ENCODE data around the gene WIPF2. TPM values are rescaled to one million over a fixed set of nuclear protein-coding genes. Genes with fewer than 3 reads are reported as not detected.

The WIPF2 gene
- total and polyA plus RNA-seq, 2 of the 8 experiments (the other 6 are each of a cell fraction or from before 2014, with no cell fraction given), result 6.9 to 25.3 TPM

- Histone ChIP-seq H3K4me1 (replicated peaks in 1 of 4; ENCODE audit: control insufficient read depth in 3 of 4, insufficient read depth in 4 of 4, low read length in 3 of 4) (peaks cover 0 to 6% (median 5%) of the 10 kb centered on the region in 4 experiments; a peak in 5 of 7 replicates), H2BK12ac (ENCODE audit: low read depth, low read length) (no peak overlapping the region), H3K4me3 (ENCODE audit: extremely low read depth in 1 of 4, insufficient read depth in 2 of 4, low read depth in 3 of 4, low read length in 4 of 4) (no peak overlapping the region), H3K18ac (ENCODE audit: extremely low read depth, low read length) (no peak overlapping the region), H3K23ac (ENCODE audit: insufficient read length) (no peak overlapping the region), H3K27me3 (replicated peaks in 1 of 4; ENCODE audit: control insufficient read depth in 3 of 4, extremely low read depth in 1 of 4, insufficient read depth in 3 of 4, low read length in 3 of 4) (no peaks in the 10 kb centered on the region), H2AFZ (ENCODE audit: low read length) (no peak overlapping the region), H3K79me1 (ENCODE audit: low read depth, low read length) (no peaks in the 10 kb centered on the region; the same call in 1 of the 2 replicates), H2BK15ac (ENCODE audit: low read length) (no peak overlapping the region), H3K79me2 (ENCODE audit: control insufficient read depth in 1 of 2, insufficient read depth in 2 of 2, low read length in 2 of 2) (peaks cover 6 to 38% of the 10 kb centered on the region in 2 experiments; a peak in 3 of 4 replicates), H2BK120ac (replicated peaks; ENCODE audit: low read depth, low read length) (no peak overlapping the region), H3K9ac (replicated peaks in 1 of 4; ENCODE audit: extremely low read depth in 1 of 4, low read depth in 3 of 4, low read length in 3 of 4) (no peak overlapping the region), H2BK5ac (ENCODE audit: low read depth, low read length) (no peak overlapping the region), H3K14ac (ENCODE audit: insufficient read length) (no peak overlapping the region), H3K4ac (replicated peaks; ENCODE audit: insufficient read length, low read depth, low read length) (no peak overlapping the region), H3K9me3 (ENCODE audit: insufficient read depth in 2 of 2, low read depth in 1 of 2, low read length in 1 of 2) (no peaks in the 10 kb centered on the region), H3K23me2 (ENCODE audit: low read depth, low read length) (no peaks in the 10 kb centered on the region), H4K5ac (ENCODE audit: insufficient read length, low read depth, low read length) (no peak overlapping the region), H4K20me1 (replicated peaks in 1 of 2; ENCODE audit: control insufficient read depth in 1 of 2, insufficient read depth in 2 of 2, low read length in 2 of 2) (peaks cover 3 to 8% of the 10 kb centered on the region in 2 experiments), H3K4me2 (ENCODE audit: insufficient read depth in 1 of 2, low read depth in 2 of 2, low read length in 2 of 2) (no peak overlapping the region; a peak in 1 of 4 replicates), H3K56ac (replicated peaks; ENCODE audit: insufficient read length, low read depth, low read length) (no peak overlapping the region), H3K27ac (ENCODE audit: low read depth, low read length) (no peak overlapping the region), H2AK5ac (ENCODE audit: low read depth, low read length) (no peak overlapping the region), H4K8ac (ENCODE audit: extremely low read depth, insufficient read depth, low read length) (no peak overlapping the region), H3K36me3 (ENCODE audit: control insufficient read depth in 2 of 4, insufficient read depth in 4 of 4, low read length in 3 of 4) (peaks cover 19 to 62% (median 47%) of the 10 kb centered on the region in 4 experiments), H2BK20ac (ENCODE audit: low read length) (no peak overlapping the region), H4K91ac (replicated peaks; ENCODE audit: insufficient read length, low read length) (no peak overlapping the region)
- TF ChIP-seq POLR2A (IDR thresholded peaks at IDR 0.05; ENCODE audit: control extremely low read depth in 1 of 2, low read depth in 2 of 2, low read length in 2 of 2) (peak in 1 of 2 experiments; percentile 43; a peak in 1 of 3 replicates), CTCF (IDR thresholded peaks at IDR 0.05; ENCODE audit: control extremely low read depth in 1 of 3, insufficient read depth in 1 of 3, low read depth in 1 of 3, low read length in 3 of 3) (peak in 2 of 3 experiments; percentile 42 to 53; a peak in 2 of 4 replicates), CBX5 (IDR thresholded peaks at IDR 0.05; ENCODE audit: low read depth, low read length) (no peak), CHD2 (IDR thresholded peaks at IDR 0.05; ENCODE audit: low read length) (no peak), TEAD4 (IDR thresholded peaks at IDR 0.05; ENCODE audit: low read depth, low read length) (no peak), YY1 (IDR thresholded peaks at IDR 0.05; ENCODE audit: low read depth, low read length) (no peak), CREB1 (IDR thresholded peaks at IDR 0.05) (no peak), RAD21 (IDR thresholded peaks at IDR 0.05 in 1 of 2, conservative IDR thresholded peaks at IDR 0.05 in 1 of 2; ENCODE audit: low read depth in 2 of 2, low read length in 2 of 2) (peak; percentile 51 to 67)
- ChIA-PET POLR2A (ENCODE audit: partially characterized antibody) (interaction anchor here (1.0 to 31.2 kb wide), 4 partner anchors 17 to 61 kb away, joined by 4 to 570 read pairs (median 279); partner anchors contain the start of genes GJD3 and RARA), CTCF (ENCODE audit: partially characterized antibody) (interaction anchor here (0.5 to 4.2 kb wide), 21 partner anchors 8 to 243 kb away, joined by 3 to 25 read pairs (median 4); partner anchors contain the start of gene WIPF2)
- FAIRE-seq (no peak), DNase-seq (ENCODE audit: low read depth in 1 of 2, low spot score in 2 of 2) (no peak)
- WGBS, 2 experiments (ENCODE audit: extremely low coverage in 1 of 2, insufficient coverage in 1 of 2, insufficient read length in 1 of 2, insufficient replicate concordance in 2 of 2, low coverage in 1 of 2, low lambda C conversion rate in 2 of 2, missing lambda C conversion rate in 1 of 2), result 84% methylated on average over 4 of the region's 4 CpGs; no CpG with 5 or more reads in 1 of the 2 experiments
Measured at GRCh38 chr17:40290629-40291280, 71.7 kb downstream of the WIPF2 start.
